Measurements from ENCODE around the gene ARHGAP26.

DNA sequence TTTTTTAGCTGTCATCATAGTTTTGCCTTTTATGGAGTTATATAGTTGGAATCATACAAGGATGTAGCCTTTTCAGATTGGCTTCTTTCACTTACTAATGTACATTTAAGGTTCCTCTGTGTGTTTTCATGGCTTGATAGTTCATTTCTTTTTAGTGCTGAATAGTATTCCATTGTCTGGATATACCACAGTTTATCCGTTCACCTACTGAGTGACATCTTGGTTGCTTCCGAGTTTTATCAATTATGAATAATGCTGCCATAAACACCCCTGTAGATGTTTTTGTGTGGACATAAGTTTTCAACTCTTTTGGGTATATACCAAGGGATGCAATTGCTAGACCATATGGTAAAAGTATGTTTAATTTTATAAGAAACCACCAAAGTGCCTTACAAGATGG is 497.0 kb downstream of the ARHGAP26 start:
- TF ChIP-seq, protein P1, sequence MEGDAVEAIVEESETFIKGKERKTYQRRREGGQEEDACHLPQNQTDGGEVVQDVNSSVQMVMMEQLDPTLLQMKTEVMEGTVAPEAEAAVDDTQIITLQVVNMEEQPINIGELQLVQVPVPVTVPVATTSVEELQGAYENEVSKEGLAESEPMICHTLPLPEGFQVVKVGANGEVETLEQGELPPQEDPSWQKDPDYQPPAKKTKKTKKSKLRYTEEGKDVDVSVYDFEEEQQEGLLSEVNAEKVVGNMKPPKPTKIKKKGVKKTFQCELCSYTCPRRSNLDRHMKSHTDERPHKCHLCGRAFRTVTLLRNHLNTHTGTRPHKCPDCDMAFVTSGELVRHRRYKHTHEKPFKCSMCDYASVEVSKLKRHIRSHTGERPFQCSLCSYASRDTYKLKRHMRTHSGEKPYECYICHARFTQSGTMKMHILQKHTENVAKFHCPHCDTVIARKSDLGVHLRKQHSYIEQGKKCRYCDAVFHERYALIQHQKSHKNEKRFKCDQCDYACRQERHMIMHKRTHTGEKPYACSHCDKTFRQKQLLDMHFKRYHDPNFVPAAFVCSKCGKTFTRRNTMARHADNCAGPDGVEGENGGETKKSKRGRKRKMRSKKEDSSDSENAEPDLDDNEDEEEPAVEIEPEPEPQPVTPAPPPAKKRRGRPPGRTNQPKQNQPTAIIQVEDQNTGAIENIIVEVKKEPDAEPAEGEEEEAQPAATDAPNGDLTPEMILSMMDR (IDR thresholded peaks at IDR 0.05; ENCODE audit: low read depth, low read length, missing input control): no peak
- TF ChIP-seq JUND (IDR thresholded peaks at IDR 0.05): no peak

Data from liver (tissue), 3 donors.